HG02840 (cell line): ENCODE measurements around the gene ABCC9.
"Not testable (repeated sequence)": the region's sequence is repeated elsewhere in the genome, so short reads cannot be mapped to it uniquely, and the experiment has no call there.

ENCODE experiments used
- ATAC-seq: cut with Tn5 transposase; IDR thresholded peaks from one replicate; pipeline ENCODE4 v1.9.1; 2021; ENCODE audit warnings: mild to moderate bottlenecking, moderate library complexity, moderate number of reproducible peaks; ENCODE audit not compliant: unreplicated experiment, low FRiP score

The ABCC9 gene

GRCh38 chr12:21788089-21788983, 152.9 kb downstream of the ABCC9 start:
- ATAC-seq: no peak

GRCh38 chr12:21786041-21786531, 155.1 kb downstream of the ABCC9 start:
- ATAC-seq: no peak

- ATAC-seq: not testable (repeated sequence)
Observed at GRCh38 chr12:21782723-21783122, 158.5 kb downstream of the ABCC9 start.

GRCh38 chr12:21780786-21781185, 160.4 kb downstream of the ABCC9 start:
- ATAC-seq: no peak

- ATAC-seq: no peak
Observed at GRCh38 chr12:21776175-21776574, 165.1 kb downstream of the ABCC9 start.

- ATAC-seq: no peak
Observed at GRCh38 chr12:21775133-21775820, 165.9 kb downstream of the ABCC9 start.

- ATAC-seq: no peak
Observed at GRCh38 chr12:21774358-21775132, 166.7 kb downstream of the ABCC9 start, which contains the start of gene KCNJ8. Gene KCNJ8 (minus strand): TSS chr12:21774706. CDS start chr12:21773616, 1,090 bp downstream.

- ATAC-seq: no peak
Observed at GRCh38 chr12:21773806-21774205, 167.4 kb downstream of the ABCC9 start.

GRCh38 chr12:21773263-21773741, 167.9 kb downstream of the ABCC9 start:
- ATAC-seq: no peak

GRCh38 chr12:21771311-21771710, 169.9 kb downstream of the ABCC9 start:
- ATAC-seq: no peak

- ATAC-seq: no peak
Observed at GRCh38 chr12:21769307-21769706, 171.9 kb downstream of the ABCC9 start.

- no peak for ATAC-seq
Observed at GRCh38 chr12:21766403-21766802, 174.8 kb downstream of the ABCC9 start.

GRCh38 chr12:21764950-21765349, 176.3 kb downstream of the ABCC9 start:
- ATAC-seq: no peak

GRCh38 chr12:21764065-21764464, 177.2 kb downstream of the ABCC9 start:
- no peak for ATAC-seq

- no peak for ATAC-seq
Observed at GRCh38 chr12:21763531-21763930, 177.7 kb downstream of the ABCC9 start.

GRCh38 chr12:21759737-21760136, 181.5 kb downstream of the ABCC9 start:
- no peak for ATAC-seq

- no peak for ATAC-seq
Observed at GRCh38 chr12:21757735-21758134, 183.5 kb downstream of the ABCC9 start.

- no peak for ATAC-seq
Observed at GRCh38 chr12:21756699-21757098, 184.5 kb downstream of the ABCC9 start.

GRCh38 chr12:21751517-21751916, 189.7 kb downstream of the ABCC9 start:
- ATAC-seq: no peak
